BLaER1 treated with 17β-estradiol and CSF1 and Interleukin-3, amounts not matched to agents 10 nM and 100 nM (cell line): Measurements from ENCODE around the gene PRKCH.

Experiments
- H3K27ac ChIP-seq, 11 experiments: shearing (Covaris generic); formaldehyde crosslinking; 2 replicates each; pipeline ENCODE4 v1.8.1; 2022
- H3K27me3 ChIP-seq, 11 experiments: shearing (Covaris generic); formaldehyde crosslinking; 2 replicates each; pipeline ENCODE4 v1.8.1; 2022
- H3K36me3 ChIP-seq, 11 experiments: shearing (Covaris generic); formaldehyde crosslinking; 2 replicates each; pipeline ENCODE4 v1.8.1; 2022
- H3K4me1 ChIP-seq, 10 experiments: shearing (Covaris generic); formaldehyde crosslinking; 2 replicates each; pipeline ENCODE4 v1.8.1; 2022
- H3K4me2 ChIP-seq, 11 experiments: shearing (Covaris generic); formaldehyde crosslinking; 2 replicates each; pipeline ENCODE4 v1.8.1; 2022
- H3K4me3 ChIP-seq, 10 experiments: shearing (Covaris generic); formaldehyde crosslinking; 2 replicates each; pipeline ENCODE4 v1.8.1; 2022
- H3K9ac ChIP-seq, 11 experiments: shearing (Covaris generic); formaldehyde crosslinking; 2 replicates each; pipeline ENCODE4 v1.8.1; 2022
- H3K9me3 ChIP-seq, 11 experiments: shearing (Covaris generic); formaldehyde crosslinking; replicated peaks in 1 of 11; 2 replicates each; pipeline ENCODE4 v1.8.1; 2022
- H4K20me1 ChIP-seq, 11 experiments: shearing (Covaris generic); formaldehyde crosslinking; 2 replicates each; pipeline ENCODE4 v1.8.1; 2022
- Cebpa-rat ChIP-seq, 11 experiments: shearing (Covaris generic); IDR thresholded peaks; 2 replicates each; pipeline ENCODE4 v1.8.1; 2022

The PRKCH gene

GRCh38 chr14:61335671-61336275 lies 14.4 kb downstream of the PRKCH start:
- no peaks in the 10 kb centered on the region for H3K27me3 ChIP-seq
- no peak for TF ChIP-seq Cebpa-rat (IDR thresholded peaks at IDR 0.05)
- H3K4me2 ChIP-seq: no peak overlapping the region
- no peak overlapping the region for H3K9ac ChIP-seq
- H3K4me3 ChIP-seq: no peak overlapping the region
- peaks cover 0 to 18% (median 0%) of the 10 kb centered on the region in 10 experiments; a peak in 3 of 20 replicates for H3K4me1 ChIP-seq
- no peak overlapping the region for H3K27ac ChIP-seq
- peaks cover 0 to 5% (median 0%) of the 10 kb centered on the region in 11 experiments; a peak in 1 of 22 replicates for H3K36me3 ChIP-seq
- H3K9me3 ChIP-seq: no peaks in the 10 kb centered on the region
- H4K20me1 ChIP-seq: peaks cover 0 to 17% (median 0%) of the 10 kb centered on the region in 11 experiments; a peak in 3 of 22 replicates

DNA sequence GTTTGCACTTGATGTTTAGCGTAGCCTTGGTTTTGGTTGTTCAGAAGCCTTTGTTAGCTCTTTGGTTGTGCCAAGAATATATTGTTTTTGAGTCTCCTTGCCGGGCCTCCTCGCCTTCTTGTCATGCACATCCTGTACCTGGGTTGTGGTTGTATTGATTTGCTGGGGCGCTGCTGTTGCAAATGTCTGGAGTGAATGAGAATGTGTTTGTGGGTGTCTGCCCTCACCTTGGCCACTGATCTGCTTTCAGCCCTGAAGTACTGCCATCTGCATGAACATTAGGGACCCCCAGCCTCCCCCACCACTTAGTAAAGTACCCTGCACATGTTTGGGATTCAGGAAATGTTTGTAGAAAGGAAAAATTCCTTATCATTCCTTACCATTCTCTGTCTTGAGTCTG lies 16.5 kb downstream of the PRKCH start:
- peaks cover 0 to 20% (median 0%) of the 10 kb centered on the region in 11 experiments; a peak in 3 of 22 replicates for H4K20me1 ChIP-seq
- no peak overlapping the region for H3K4me3 ChIP-seq
- H3K4me1 ChIP-seq: peaks cover 12 to 39% (median 17%) of the 10 kb centered on the region in 10 experiments
- no peak overlapping the region for H3K27ac ChIP-seq
- no peak for TF ChIP-seq Cebpa-rat (IDR thresholded peaks at IDR 0.05)
- H3K27me3 ChIP-seq: peaks cover 0 to 13% (median 0%) of the 10 kb centered on the region in 11 experiments; a peak in 6 of 22 replicates
- peaks cover 0 to 5% (median 0%) of the 10 kb centered on the region in 11 experiments; a peak in 1 of 22 replicates for H3K36me3 ChIP-seq
- no peak overlapping the region for H3K4me2 ChIP-seq
- H3K9me3 ChIP-seq: no peaks in the 10 kb centered on the region
- no peak overlapping the region for H3K9ac ChIP-seq

GRCh38 chr14:61338457-61338856 lies 17.1 kb downstream of the PRKCH start:
- H3K36me3 ChIP-seq: peaks cover 0 to 5% (median 0%) of the 10 kb centered on the region in 11 experiments; a peak in 1 of 22 replicates
- H3K4me1 ChIP-seq: peaks cover 18 to 45% (median 22%) of the 10 kb centered on the region in 10 experiments
- H3K9ac ChIP-seq: no peak overlapping the region
- no peaks in the 10 kb centered on the region for H3K9me3 ChIP-seq
- H4K20me1 ChIP-seq: peaks cover 0 to 20% (median 0%) of the 10 kb centered on the region in 11 experiments; a peak in 3 of 22 replicates
- peaks cover 0 to 15% (median 0%) of the 10 kb centered on the region in 11 experiments; a peak in 6 of 22 replicates for H3K27me3 ChIP-seq
- no peak overlapping the region for H3K4me2 ChIP-seq
- no peak for TF ChIP-seq Cebpa-rat (IDR thresholded peaks at IDR 0.05)
- H3K27ac ChIP-seq: no peak overlapping the region
- H3K4me3 ChIP-seq: no peak overlapping the region

DNA sequence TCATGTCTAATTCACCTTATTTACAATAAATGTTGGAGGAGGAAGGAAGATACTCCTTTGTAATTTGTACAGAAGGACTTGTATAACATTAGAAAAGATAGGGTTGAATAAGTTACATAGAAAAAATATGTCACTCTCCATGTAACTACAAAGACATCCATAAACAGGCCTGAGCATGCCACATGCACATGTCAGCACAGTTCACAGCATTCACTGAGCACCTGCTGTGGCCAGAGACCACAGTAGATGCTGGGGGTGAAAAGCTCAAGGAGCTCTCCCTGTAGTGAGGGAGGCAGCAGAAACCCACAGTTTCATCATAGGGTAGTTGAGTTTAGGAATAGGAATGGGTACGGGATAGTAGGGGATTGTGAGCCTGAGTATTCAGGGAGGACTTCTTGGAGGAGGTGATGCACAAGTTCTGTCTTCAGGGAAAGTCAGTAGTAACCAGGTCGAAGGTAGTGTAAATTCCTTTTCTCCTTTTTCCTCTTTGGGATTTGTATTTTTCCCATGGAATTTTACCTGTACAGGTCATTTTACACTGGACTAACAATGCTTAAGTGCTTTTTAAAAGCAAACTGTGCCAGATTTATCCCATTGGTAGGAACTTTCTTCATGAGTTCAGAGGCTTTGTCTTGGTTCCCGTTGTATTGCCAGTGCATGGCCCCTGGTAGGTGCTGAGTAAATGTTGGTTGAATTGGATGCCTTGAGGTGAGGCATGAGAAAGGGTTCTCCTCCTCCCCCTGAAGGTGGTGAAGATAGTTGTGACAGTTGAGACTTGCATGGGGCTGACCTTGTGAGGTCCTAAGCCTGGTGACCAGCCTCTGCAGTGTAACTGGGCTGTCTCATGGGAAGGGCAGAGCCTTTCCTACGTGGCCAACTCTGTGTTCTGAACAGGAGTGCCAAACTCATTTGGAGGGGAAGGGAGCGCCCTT lies 20.2 kb downstream of the PRKCH start:
- Histone ChIP-seq H3K9ac (no peak overlapping the region), H3K4me3 (no peak overlapping the region), H3K27me3 (peaks cover 0 to 15% (median 0%) of the 10 kb centered on the region in 11 experiments; a peak in 6 of 22 replicates), H3K27ac (no peak overlapping the region), H3K36me3 (no peaks in the 10 kb centered on the region; a peak in 1 of 22 replicates), H3K9me3 (no peaks in the 10 kb centered on the region), H3K4me1 (peaks cover 45 to 55% (median 48%) of the 10 kb centered on the region in 10 experiments), H4K20me1 (peaks cover 0 to 16% (median 0%) of the 10 kb centered on the region in 11 experiments; a peak in 2 of 22 replicates), H3K4me2 (peak overlapping the region; percentile 33 to 90 (median 67); a peak in 21 of 22 replicates)
- TF ChIP-seq Cebpa-rat (IDR thresholded peaks at IDR 0.05): no peak

DNA sequence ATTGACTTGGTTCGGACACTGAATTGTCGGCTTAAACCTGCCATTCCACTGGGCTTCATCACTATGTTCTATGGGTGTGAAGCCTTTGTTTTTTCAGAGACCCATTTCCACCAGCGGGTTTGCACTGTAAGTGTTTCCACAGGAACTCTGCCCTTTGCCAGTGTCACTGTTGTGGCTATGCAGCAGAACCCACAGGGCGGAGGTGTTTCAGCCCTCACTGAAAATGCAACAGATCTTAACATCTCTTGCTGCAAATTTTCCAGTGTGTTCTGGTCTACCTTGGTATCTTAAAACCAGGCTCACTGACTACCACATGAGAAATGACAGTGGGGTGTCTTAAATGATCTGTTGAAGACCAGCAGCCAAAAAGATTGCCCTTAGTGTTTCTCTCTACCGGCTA lies 21.1 kb downstream of the PRKCH start:
- TF ChIP-seq Cebpa-rat (IDR thresholded peaks at IDR 0.05): no peak
- Histone ChIP-seq H3K9ac (no peak overlapping the region), H3K4me2 (peak overlapping the region; percentile 33 to 90 (median 67)), H3K27me3 (peaks cover 0 to 15% (median 0%) of the 10 kb centered on the region in 11 experiments; a peak in 6 of 22 replicates), H3K27ac (peak overlapping the region in 1 of 11 experiments; percentile 29; a peak in 2 of 22 replicates), H4K20me1 (peaks cover 0 to 16% (median 0%) of the 10 kb centered on the region in 11 experiments; a peak in 2 of 22 replicates), H3K9me3 (no peaks in the 10 kb centered on the region), H3K4me1 (peaks cover 55 to 64% (median 58%) of the 10 kb centered on the region in 10 experiments), H3K36me3 (no peaks in the 10 kb centered on the region; a peak in 1 of 22 replicates), H3K4me3 (no peak overlapping the region)

DNA sequence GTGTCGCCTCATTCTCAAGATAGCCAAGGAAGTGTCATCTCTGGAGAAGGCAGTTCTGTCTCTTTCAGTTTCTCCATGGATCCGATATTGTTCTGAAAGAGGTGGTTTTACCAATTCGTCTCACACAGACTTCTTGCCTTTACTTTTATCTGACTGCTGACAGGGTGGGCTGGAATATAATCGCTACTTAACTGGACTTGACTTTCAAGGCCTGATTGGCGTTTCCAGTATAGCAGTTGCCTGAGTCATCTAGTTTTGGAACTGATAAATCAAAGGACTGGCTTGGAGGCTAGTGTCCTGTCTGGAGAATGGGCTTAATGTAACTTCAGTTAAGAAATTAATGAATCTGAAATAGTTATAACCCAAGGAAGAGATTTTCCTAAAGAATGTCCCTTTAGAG lies 21.6 kb downstream of the PRKCH start:
- TF ChIP-seq Cebpa-rat (IDR thresholded peaks at IDR 0.05): no peak
- no peaks in the 10 kb centered on the region; a peak in 1 of 22 replicates for H3K36me3 ChIP-seq
- no peak overlapping the region for H3K4me3 ChIP-seq
- H3K9me3 ChIP-seq: no peaks in the 10 kb centered on the region
- H3K9ac ChIP-seq: no peak overlapping the region
- peaks cover 0 to 21% (median 0%) of the 10 kb centered on the region in 11 experiments; a peak in 3 of 22 replicates for H4K20me1 ChIP-seq
- H3K27me3 ChIP-seq: peaks cover 0 to 15% (median 0%) of the 10 kb centered on the region in 11 experiments; a peak in 6 of 22 replicates
- peak overlapping the region in 1 of 11 experiments; percentile 29; a peak in 2 of 22 replicates for H3K27ac ChIP-seq
- peaks cover 59 to 68% (median 62%) of the 10 kb centered on the region in 10 experiments for H3K4me1 ChIP-seq
- peak overlapping the region; percentile 33 to 90 (median 67) for H3K4me2 ChIP-seq

- Histone ChIP-seq H3K4me3 (no peak overlapping the region), H3K27me3 (peaks cover 0 to 15% (median 0%) of the 10 kb centered on the region in 11 experiments; a peak in 6 of 22 replicates), H3K9ac (no peak overlapping the region), H3K9me3 (no peaks in the 10 kb centered on the region), H3K36me3 (no peaks in the 10 kb centered on the region), H4K20me1 (peaks cover 0 to 26% (median 0%) of the 10 kb centered on the region in 11 experiments; a peak in 4 of 22 replicates), H3K4me2 (peak overlapping the region; percentile 37 to 90 (median 67); a peak in 19 of 22 replicates), H3K4me1 (peaks cover 65 to 74% (median 68%) of the 10 kb centered on the region in 10 experiments), H3K27ac (peak overlapping the region in 6 of 11 experiments; percentile 12 to 68 (median 46); a peak in 5 of 22 replicates)
- TF ChIP-seq Cebpa-rat (IDR thresholded peaks at IDR 0.05): peak in 2 of 11 experiments; percentile 35 to 41; a peak in 5 of 22 replicates
Measured at GRCh38 chr14:61343471-61343870, 22.1 kb downstream of the PRKCH start.

- H3K27ac ChIP-seq: peak overlapping the region in 7 of 11 experiments; percentile 24 to 68 (median 45); a peak in 9 of 22 replicates
- no peak overlapping the region for H3K4me3 ChIP-seq
- no peaks in the 10 kb centered on the region for H3K9me3 ChIP-seq
- H3K4me2 ChIP-seq: peak overlapping the region; percentile 37 to 90 (median 67)
- no peaks in the 10 kb centered on the region for H3K36me3 ChIP-seq
- H3K27me3 ChIP-seq: peaks cover 0 to 15% (median 0%) of the 10 kb centered on the region in 11 experiments; a peak in 6 of 22 replicates
- no peak for TF ChIP-seq Cebpa-rat (IDR thresholded peaks at IDR 0.05)
- 0 out of 22 replicates have a peak overlapping the region, but pooled peaks of 1 of the 11 experiments have one; percentile 39 for H3K9ac ChIP-seq
- H4K20me1 ChIP-seq: peaks cover 0 to 29% (median 0%) of the 10 kb centered on the region in 11 experiments; a peak in 4 of 22 replicates
- H3K4me1 ChIP-seq: peaks cover 69 to 79% (median 72%) of the 10 kb centered on the region in 10 experiments
Measured at GRCh38 chr14:61343991-61344405, 22.6 kb downstream of the PRKCH start.
